ENCODE measurements around the gene LMO1. TPM values are rescaled to one million over a fixed set of nuclear protein-coding genes. Genes with fewer than 3 reads are reported as not detected.
A peak's percentile ranks its signal among the peaks of the same experiment; 100 is the strongest.

Gene LMO1
- polyA plus RNA-seq, 1 donor = 1.6 TPM

DNA sequence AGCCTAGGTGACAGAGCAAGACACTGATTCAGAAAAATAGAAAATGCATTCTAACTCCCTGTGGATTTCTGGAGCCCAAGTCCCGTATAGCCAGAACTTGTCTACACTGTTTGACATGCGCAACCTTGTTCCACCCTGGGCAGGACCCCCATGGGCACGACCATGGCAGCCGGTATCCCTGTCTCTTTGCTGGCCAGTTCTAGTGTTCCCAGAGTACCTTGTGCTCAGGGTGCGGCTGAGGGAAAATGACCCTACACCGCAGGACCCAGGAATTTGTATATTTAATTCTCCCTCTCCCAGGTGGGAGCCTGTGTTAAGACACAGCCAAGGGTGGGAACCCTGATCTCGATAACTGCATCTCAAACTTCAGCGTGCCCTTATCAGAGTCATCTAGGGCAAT lies 58.1 kb downstream of the LMO1 start:
- DNase-seq = no peak

GRCh38 chr11:8204596-8204995 lies 59.1 kb downstream of the LMO1 start:
- no peak for DNase-seq

DNA sequence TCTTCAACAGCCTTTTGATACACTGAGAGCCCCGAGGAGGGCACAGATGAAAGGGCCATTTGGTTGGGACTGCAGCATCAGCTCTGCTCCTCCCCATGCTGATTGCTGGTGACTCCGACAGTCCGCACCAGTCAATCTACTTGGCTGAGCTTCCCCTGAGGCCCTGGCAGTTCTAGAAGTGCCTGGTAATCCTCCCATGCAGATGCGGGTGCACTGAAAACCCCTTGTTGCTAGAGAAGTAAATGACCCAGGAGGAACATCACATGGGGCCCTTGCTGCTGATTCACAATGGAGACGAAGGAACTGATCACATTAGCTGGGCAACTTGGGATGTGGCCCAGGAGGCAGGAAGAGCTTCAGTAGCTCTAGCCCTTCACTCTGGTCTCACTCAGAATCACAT lies 59.7 kb downstream of the LMO1 start:
- no peak for DNase-seq

DNA sequence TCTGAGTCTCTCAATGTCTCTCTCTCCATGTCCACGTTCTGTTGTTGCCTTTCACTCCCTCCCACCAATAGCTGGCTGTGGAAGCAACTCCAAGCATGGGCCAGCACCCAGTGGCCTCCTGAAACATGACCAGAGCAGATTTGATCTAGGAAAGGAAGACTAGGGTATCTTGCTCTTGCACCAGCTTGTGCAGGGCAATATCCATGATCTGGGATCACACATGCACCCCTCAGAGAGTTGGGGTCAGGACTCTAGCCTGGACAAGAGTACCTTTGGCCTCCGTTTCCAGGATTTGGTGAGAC lies 60.3 kb downstream of the LMO1 start:
- no peak for DNase-seq

DNA sequence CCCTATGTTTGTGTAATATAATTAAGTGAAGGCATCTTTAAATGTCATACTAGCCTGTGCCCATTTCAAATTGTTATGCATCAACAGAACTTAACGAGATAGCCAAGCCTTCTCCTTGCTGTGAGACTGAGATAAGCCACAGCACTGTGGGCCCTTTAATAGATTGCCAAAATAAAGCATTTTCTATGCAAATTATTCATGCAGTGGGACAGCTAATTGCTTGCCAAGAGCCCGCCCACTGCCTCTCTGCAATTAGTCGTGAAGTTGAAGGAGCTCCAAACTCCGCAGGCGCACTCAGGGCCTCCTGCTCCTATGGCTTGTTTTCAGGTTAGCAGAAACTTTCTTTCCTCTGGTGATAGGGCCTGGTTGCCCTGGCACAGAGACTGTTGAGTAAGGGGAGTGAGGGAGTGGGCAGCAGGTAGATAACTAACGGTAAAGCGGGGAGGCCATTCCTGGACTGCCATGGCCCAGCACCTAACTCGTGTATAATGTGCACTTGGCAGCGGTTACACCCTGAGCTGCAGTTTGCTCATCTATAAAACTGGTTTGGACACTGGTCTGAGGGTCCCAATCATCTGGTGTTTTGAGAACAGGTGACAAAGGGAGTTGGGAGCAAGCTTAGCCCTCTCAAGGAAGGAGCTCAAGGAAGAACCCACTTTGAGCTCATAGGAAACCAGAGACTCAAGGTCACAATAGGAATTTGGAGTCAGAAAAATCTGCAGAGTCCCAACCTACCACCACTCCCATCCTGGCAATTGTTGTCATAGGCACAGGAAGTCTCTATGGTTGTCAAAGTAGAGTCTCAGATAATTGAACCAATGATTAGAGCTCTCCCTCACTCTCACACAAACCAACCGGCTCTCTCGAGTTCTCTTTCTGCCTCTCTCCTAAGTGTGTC lies 60.9 kb downstream of the LMO1 start:
- DNase-seq = no peak

DNA sequence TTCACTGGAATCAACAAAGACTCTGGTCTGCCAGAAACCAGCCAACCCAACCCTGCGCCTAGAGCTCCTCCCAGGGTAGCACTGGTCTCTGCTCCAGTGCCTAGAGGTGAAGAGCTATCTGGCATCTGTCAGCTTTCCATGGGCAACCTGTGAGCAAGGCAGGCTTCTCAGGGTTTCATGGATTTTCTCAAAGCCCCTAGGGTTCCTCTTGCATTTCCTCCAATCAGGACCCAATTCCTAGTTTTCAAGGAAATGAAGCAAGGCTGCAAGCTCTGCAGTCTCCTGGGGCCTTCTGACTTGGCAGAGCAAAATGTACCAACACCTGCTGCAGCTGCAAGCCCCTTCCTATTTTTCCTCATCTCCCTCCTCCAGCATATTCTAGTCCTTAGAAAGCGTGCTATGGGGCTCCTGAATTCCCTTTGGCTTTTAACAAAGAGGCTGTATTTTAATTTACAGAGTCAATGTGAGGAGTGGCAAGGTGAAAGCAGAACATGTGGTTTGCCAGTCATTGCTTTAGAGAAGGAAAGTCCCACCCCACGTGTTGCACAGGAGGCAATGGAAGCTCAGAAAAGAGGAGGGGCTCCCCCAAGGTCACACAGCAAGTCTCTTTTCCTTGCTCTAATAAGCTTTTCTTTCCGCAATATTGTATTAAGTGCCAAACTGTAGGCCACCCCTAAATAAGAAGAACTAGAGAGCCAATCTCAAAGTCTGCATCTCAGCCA lies 61.9 kb downstream of the LMO1 start:
- DNase-seq = no peak

- DNase-seq = no peak
Observed at GRCh38 chr11:8199676-8200075, 64.0 kb downstream of the LMO1 start.

DNA sequence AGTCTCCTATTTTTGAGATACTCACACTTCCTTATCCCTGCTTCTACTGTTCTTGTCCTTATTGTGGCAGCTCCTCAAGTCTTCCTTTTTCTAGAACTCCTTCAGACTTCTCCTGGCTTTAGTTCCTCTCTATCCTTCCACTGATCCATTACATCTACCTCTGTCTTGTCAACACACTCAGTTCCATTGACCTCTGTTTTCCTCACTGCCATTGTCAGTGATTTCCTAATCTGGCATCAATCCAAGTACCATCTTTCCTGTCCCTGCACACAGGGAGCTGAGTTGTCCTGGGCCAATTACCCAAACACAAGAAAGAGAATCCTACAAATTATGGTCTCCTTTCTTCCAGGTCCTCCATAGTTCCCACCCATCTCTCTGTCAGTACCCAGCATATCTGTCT lies 66.9 kb downstream of the LMO1 start:
- DNase-seq = no peak

GRCh38 chr11:8194956-8195355 lies 68.7 kb downstream of the LMO1 start:
- no peak for DNase-seq

GRCh38 chr11:8192896-8193209 lies 70.8 kb downstream of the LMO1 start:
- DNase-seq = no peak

DNA sequence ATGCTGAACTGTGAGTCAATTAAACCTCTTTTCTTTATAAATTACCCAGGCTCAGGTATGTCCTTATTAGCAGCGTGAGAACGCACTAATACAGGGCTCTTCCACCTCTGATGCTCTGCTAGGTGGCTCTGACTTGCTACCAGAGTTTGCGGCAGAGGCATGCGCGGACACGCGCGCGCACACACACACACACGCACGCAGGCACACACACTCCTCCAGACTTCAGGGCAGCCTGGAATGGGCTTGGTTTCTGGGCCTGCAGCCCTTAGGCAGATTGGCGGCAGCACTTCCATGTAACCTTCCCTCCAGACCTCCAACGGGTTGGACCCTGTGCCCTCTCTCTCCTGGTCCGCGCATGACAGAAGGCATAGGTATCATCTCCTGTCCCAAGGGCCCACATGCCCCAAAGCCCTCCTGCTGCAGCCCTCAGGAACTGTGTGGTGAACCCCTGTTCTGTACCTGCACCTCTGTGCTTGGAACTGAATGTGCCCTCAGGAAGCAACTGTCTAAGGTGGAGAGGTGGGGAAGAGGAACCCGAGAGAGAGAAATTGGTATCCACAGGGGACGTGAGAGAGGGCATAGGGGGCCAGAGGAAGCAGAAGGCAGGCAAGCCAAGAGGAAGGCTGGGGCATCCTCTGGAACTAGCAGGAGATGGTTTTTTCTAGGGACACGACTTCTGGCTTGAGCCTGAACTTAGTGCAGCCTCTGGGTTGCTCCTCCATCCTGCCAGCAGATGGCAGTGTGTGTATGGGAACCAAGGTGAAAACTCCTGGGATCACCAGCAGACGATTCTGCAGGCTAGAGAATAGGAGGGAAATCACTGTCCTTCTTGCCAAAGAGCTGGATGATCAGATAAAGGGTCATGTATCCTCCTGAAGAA lies 71.4 kb downstream of the LMO1 start:
- DNase-seq = peak; percentile 55

DNA sequence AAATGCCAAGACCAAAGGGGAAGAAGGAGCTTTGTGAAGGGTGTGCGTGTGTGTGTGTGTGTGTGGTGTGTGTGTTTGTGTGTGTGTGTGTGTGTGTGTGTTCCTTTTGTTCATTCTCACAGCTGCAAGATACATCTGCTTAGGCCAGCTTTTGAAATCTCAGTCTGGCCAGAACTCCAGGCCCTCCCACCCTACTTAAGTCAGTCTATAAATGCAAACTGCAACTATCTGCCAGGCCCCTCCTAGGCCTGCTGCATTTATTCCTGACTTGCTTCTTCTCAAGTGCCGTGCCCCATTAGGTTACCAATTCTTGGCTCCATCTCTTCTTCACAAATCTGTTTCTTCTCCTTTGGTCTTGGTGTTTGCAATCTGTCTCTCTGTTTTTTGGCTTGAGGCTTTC lies 73.2 kb downstream of the LMO1 start:
- no peak for DNase-seq

- DNase-seq = no peak
Observed at GRCh38 chr11:8186429-8186828, 77.2 kb downstream of the LMO1 start.

DNA sequence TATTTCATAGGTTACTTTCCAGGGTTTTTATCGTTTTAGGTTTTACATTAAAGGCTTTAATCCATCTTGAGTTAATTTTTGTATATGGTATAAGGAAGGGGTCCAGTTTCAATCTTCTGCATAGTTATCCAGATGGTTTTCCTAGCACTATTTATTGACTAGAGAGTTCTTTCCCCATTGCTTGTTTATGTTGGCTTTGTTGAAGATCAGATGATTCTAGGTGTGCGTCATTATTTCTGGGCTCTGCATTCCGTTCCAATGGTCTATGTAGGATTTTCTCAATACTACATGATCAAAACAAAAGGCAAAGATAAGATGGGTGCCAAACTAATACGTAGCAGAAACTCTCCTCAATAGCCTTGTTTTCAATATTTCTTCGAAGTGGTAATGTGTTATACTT lies 80.6 kb downstream of the LMO1 start:
- DNase-seq = no peak

- DNase-seq = no peak
Observed at GRCh38 chr11:8180469-8180868, 83.2 kb downstream of the LMO1 start.

- DNase-seq = no peak
Observed at GRCh38 chr11:8178297-8178696, 85.4 kb downstream of the LMO1 start.

DNA sequence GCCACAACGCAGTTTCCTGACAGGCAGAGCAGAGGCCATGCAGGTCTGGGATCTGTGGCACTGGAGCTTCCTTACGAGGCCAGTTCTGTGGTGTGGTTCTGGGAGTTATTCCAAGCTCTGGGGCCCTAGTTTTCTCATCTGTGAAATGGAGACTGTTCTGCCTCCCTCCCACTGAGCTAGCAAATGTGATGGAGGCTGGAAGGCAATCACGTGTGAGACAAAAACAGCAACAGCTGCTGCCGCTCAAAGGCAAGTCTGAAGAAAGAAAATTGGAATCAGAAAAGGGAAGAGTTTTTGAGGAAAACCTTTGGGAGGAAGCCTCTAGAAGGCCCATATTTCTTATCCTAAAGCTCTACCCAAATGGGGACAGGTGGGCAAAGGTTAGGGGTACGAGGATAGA lies 86.5 kb downstream of the LMO1 start:
- DNase-seq = no peak

Other genes starting within 250 kb of the LMO1 start
- gene TUB, start 182.7 kb downstream of the LMO1 start, polyA plus RNA-seq (ENCODE audit: insufficient read length) = 27.2 TPM
- 21.0 TPM for gene RIC3, start 94.9 kb downstream of the LMO1 start, polyA plus RNA-seq (ENCODE audit: insufficient read length)